NCI-H1930 (cell line): ENCODE data around the gene MBD6.

Source experiments
- DNase-seq, 2 experiments: peaks; one replicate each; lab custom pipeline; 2025; lab: John Stamatoyannopoulos, UW

The MBD6 gene

DNA sequence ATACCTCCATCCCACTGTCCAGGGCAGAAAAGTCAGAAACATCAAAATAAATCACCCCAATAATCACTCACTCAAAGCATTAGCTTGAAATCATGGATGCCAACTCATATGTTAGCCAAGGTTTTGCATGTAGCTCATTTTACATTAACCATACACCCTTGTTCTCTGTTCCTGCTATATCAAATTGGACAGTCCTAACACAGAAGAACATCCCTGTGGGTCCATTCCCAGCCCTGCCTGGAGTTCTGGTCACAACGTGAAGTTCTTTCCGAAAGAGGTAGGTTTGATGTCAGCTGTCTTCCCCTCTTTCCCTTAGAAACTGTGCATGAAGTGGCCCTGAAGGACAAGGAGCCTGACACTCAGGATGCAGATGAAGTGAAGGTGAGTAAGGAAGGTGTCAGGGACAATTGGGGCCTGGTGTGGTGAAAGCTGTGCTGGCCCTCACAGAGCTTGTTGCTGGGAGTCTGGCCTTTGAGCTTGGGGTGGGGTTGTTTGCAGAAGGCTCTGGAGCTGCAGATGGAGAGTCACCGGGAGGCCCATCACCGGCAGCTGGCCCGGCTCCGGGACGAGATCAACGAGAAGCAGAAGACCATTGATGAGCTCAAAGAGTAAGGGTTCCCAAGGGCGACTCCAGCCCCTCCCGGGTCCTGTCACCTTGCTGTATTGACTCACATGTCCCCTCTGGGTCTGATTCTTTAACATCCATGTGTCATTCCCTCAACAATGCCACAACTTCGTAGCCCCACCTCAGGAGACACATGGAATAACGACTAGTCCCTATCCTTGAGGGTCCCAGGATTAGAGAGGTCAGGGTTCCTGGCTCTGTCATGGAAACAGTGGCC lies 53.4 kb downstream of the MBD6 start:
- no peak for DNase-seq

- DNase-seq = no peak
These were observed 54.1 kb downstream of the MBD6 start for GRCh38 chr12:57576613-57577160.

- DNase-seq = no peak
These were observed 55.5 kb downstream of the MBD6 start for GRCh38 chr12:57577981-57578758.

GRCh38 chr12:57579011-57579410 lies 56.4 kb downstream of the MBD6 start:
- DNase-seq = no peak
